HK-2 (cell line): ENCODE measurements around the gene COLEC12.

Source experiments
- DNase-seq: peaks from one replicate; pipeline ENCODE4 v3.0.0-alpha.2; 2018; ENCODE audit not compliant: unreplicated experiment

The COLEC12 gene

DNA sequence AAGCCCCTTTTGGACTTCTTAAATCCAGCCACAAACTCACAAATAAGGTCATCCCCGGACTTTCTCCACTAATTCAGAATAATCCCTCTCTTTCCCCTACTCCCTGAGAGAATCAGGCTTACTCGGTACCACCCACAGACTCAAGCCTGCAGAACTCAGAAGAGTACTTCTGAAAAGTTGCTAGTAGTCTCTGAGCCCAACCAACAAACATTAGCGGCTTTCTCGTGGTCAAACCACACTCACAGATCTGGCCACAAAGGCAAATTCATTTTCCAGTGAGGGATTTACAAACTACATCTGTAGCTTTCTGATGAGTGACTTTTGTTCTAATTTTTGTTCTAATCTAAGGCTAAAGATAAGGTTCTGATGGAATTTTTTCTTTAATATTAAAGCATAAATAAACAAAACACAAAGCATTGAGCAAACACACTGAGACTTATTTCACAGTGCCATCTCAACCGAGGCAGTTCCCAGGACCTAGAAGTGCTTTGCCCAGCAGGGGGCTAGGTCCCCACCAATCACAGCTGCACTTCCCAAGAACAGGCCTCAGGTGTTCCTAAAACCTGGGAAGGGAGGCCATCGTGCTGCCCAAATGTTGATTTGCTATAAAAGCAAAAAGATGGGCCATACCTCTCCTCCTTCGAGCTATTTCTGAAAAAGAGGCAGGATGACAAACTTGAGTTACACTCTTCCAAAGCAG is 110.7 kb downstream of the COLEC12 start:
- no peak for DNase-seq

GRCh38 chr18:388200-388599 is 112.3 kb downstream of the COLEC12 start:
- no peak for DNase-seq

- no peak for DNase-seq
Measured at GRCh38 chr18:386994-387393, 113.5 kb downstream of the COLEC12 start.

GRCh38 chr18:384897-385296 is 115.6 kb downstream of the COLEC12 start:
- no peak for DNase-seq

DNA sequence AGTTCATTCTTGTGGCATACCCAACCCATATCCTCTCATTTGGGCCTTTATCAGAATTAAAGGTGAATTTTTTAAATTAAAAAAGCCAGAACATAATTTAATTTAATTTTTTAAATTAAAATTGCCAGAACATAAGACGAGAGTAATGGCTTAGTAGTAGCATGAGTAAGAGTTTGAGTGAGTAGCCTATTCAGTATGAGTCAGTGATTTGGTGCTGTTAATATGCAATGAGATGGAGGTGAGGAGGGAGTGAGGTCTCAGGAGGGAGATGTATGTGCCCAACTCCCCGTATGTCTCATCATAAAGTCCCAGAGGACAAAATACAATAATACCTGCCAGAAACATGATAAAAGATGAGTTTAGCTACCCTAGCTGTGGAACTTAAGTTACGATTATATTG is 117.4 kb downstream of the COLEC12 start:
- DNase-seq: no peak

DNA sequence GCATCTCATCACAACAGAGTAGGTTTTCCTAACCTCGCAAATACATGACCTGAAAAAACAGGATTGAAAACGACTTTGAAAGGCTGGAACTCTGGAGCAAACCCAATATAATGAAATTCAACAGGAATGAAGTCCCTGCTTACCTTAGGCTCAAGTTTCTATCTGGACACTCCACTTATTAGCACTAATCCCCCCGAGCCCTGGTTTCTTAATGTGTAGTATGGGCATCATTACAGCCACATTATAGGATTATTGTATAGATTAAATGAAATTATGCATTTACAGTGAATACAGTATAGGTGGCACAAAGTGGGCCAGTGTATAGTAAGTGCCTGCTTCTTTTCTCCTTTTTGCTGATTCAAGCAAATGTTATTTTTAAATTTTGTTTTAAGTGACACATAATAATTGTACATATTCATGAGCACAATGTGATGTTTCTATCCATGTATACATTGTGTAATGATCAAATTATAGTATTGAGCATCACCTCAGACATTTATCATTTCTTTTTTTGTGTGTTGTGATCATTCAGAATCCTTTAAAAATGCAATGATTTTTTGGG is 118.0 kb downstream of the COLEC12 start:
- DNase-seq: no peak

DNA sequence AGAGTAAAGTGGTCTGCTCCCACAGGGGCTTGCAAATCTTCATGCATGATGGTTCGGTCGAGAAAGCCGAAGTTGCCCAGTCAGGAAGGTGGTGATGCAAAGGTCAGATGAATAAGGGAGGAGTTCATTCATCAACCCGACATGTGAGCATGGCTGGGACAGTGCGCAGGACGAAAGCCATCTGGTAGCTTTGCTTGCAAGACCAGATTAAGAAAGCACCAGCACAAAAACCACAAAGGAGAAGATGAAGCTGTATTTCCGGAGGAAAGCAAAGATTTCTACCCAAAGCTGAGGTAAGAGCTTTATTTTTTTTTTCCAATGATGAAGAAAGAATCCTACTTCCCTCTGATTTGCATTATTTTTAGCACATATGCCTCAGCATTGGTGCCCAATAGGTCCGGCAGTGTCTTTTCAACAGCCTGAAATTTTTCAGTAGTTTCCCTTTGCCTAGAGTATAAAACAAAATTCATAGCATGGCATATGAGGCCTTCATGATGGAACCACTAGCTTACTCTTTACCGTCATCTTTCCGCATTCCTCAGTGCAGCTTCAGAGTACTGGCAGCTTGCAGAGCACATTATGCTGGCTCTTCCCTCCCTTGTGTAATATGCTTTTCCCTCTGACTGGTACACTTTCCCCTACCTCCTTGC is 120.7 kb downstream of the COLEC12 start:
- DNase-seq: no peak

- no peak for DNase-seq
Measured at GRCh38 chr18:378079-378478, 122.4 kb downstream of the COLEC12 start.

DNA sequence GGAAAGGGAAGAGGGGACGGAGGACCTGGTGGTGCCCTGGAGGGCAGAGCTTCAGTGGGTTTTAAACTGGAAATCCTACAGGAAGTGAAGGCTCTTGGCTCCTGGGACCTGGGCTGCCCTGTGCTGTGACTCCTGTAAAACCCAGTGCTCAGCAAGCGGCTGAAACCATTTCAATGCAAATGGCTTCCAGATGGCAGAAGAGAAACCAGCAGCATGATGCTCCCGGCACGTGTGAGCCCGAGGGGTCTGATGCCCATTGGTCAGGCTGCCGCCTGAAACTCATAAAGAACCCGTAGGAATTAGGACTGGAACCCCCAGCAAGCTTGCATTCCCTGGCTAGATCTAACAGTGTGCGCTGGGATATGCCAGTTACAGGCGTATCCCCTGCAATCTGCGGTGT is 123.4 kb downstream of the COLEC12 start:
- DNase-seq: no peak

DNA sequence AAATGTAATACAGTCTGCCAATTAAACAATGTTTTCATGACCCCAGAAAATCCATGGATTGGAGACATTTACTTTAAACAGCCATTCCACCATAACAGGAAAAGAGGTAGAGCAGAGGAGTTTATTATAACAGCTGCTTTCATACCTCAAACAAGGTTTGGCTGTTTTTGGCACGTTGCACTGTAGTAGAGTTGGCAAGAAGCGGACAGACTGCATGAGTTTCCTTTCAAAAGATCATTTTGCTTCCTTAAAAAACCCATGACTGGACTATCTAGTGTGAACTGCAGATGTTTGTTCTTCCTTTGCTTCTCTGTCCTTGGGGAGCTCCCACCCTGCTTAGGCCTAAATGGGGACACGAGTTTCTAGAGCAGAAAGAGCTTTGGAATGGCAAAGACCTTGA is 124.2 kb downstream of the COLEC12 start:
- DNase-seq: no peak

DNA sequence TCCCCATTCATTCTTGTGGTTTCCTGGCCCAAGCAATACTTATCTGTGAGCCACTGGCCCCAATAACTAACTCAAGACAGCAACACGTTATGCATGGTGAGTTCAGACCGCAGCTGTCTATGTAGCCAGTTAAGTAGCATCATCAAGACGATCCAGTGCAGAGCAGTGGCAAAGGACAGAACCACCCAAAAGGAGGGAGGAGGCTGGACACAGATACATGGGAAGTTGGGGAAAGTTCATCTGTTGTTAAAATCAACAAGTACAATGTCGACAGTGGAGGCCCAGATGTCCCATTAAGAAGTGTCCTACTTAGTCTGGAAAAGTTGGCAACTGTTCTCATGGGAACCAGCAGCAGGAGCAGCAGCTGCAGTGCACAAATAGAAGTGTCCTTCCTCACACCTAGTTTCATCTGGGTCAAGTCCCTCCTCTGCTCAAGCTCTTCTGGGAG is 125.8 kb downstream of the COLEC12 start:
- no peak for DNase-seq

DNA sequence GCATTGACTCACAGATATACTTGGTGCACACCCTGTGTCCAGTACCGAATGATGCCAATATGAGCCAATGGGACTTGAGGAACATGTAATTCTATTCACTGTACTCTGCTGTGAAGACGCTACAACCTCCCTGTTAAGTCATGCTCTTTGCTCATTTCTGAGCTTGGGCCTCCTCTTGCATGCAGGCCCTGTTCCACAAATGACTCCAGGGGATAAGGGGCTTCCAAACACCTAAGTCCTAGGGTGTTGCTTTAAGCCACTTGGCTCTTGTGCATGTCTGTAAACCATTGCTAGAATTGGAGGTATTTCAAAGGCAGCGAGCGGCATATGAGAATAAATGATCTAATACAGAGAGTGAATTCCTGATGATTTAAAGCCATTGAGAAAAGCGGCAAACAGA is 126.7 kb downstream of the COLEC12 start:
- no peak for DNase-seq

DNA sequence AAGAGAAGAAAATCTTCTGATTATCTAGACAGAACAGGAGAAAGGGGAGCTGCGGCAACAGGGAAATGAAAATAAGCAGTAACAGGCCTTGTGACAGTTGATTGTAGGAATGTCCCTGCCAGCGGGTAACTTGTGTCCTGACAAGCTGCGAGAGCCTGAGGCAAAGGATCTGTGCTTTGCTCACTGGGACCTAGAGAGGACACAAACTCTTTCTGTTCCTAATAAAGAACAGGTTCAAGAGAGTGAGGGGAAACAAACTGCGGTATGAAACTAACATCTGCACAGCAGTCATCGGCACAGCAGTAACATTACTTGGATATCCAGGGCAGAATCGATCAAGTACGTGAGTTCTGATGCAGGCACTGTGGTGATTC is 128.9 kb downstream of the COLEC12 start:
- DNase-seq: no peak

GRCh38 chr18:370751-371608 is 129.5 kb downstream of the COLEC12 start:
- DNase-seq: no peak

DNA sequence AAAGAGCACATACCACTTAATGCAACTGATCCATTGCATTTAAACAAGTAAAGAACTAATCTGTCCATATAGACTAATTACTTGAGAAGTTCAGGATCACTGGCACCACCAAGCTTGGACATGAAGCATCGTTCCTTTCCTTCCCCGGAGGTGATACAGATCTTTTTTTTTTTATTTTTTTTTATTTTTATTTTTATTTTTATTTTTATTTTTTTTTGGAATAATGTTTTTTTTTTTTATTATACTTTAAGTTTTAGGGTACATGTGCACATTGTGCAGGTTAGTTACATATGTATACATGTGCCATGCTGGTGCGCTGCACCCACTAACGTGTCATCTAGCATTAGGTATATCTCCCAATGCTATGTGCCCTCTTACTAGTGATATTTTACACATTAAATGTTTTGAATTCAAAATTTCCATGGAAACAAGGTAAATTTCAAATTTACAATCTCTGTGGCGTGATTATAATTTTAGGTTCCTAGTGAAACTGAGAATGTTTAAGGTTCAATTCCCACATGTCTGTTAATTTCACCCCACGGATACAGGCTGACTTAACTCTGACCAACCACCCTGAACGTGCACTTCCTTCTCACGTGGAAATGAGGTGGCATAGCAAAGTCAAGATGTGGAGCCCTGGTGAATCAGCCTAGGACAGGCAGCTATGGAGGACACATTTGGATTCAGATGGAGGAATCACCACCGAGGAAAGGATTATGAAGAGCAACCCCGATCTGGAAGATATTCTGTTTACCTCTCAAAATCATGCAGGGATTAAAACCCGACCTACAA is 131.1 kb downstream of the COLEC12 start:
- DNase-seq: peak; percentile 13

DNA sequence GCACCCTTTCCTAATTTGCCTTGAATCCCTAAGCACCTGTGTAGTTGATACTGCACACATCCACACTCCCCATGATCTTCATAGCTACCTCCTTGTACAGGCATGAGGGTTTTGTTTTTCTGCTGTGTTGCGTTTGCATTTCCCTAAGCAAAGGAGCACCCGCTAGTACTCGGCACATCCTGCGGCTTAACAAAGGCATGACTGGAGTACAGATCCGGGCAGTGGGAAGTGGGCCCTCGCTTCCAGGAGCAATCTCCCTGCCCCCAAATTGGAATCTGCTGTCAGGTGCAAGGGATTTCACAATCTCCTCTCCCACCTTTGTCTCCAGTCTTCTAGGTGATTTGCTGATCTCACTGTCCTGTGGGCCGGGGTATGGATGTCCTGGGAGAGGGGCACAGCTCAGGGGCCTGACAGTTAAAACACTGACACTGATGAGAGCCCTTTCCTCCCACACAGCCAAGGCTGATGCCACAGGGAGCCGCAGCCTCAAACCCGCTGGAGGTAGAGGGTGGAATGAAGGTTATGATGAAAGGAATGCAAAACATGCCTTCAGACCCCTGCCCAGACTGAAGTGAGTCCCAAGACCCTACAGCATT is 133.9 kb downstream of the COLEC12 start:
- no peak for DNase-seq

DNA sequence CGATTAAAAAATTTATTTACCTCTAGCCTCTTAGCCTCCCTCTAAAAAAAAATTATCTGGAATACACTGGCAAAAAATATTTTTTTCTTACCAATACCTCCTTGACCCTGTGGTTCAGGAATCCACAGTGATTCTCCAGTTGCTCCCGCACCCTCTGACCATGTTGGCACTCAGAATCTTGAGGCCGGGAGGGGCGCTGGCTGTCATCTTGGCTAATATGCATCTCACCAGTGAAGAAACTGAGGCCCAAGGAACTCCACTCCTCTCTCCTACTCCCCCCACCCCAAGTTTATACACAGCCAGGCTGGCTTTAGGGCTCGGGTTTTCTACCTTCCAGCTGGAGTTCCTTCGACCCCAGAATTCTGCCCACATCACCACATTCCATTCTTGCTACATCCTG is 134.8 kb downstream of the COLEC12 start:
- DNase-seq: no peak

DNA sequence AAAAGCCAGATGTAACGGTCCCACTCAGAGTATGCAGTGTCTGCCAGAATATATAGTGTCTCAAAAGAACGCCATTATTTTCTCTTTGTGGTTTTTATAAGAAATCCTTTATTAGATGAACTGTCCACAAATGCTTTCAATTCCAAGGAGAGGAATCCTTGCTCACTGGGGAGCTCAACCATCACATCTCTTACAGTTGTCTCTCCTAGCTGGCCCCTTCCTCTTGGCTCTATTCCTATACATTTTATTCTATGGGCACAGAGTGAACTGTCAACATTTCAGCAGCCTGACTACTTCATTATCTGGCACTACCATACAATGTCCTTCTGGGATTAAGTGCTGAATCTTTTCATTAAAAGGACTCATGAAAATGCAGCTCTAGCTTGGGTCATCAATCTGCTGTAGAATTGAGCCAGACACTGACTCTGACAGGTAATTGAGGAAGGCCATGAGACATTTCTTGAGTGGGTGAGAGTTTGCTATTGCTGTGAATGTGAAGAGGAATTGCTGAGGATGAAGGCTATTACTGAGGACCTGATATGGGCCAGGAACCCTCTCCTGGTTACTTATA is 136.2 kb downstream of the COLEC12 start:
- DNase-seq: no peak

DNA sequence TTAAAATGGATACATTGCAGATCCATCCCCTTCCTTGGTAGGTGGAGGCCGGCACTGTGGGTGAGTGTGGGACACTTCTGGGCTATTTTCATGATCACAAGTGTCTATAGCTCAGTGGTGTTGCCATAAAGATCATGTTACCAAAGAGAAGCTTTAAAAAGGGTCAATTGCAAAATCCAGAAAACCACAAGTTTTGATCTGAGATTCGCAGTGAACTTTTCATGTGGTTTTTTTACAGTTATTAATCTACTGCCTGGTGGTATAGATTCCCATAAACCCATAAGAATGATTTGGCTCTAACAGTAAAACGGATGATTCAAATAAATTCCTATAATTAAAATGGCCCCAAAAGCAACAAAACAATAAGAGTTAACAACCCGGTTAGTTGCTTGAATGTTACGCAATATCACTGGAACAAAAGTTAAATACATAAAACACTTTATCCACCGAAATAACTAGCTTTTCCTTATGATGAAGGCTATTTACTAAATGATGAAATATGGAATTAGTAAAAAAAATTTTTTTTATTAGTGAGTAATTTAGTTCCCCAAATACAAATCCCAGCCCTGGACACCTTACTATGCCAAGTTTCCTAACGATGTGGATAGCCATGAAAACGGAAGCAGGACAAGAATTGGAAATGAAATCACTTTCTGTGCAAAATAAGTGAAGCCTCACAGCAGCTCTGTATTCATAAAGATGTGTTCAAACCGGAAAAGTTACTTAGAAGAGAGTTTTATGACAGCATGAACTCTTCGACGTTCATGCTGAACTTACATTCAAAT is 137.0 kb downstream of the COLEC12 start:
- no peak for DNase-seq
